Thymus (tissue), 11 donors: Measurements from ENCODE around the gene NUP62. TPM values are rescaled to one million over a fixed set of nuclear protein-coding genes. Genes with fewer than 3 reads are reported as not detected.

Source experiments
- DNase-seq, 9 donors: peaks; one replicate each; pipeline ENCODE4 v3.0.0-alpha.2; 2013; ENCODE audit warnings: low spot score in 9 of 9, low read depth in 6 of 9, missing footprints in 1 of 9
- H3K27ac ChIP-seq, 2 donors: one replicate each; pipeline ENCODE4 v1.5.1; 2013; ENCODE audit warnings: control low read depth in 1 of 2, low read depth in 1 of 2, low read length in 1 of 2, mild to moderate bottlenecking in 1 of 2, moderate library complexity in 1 of 2
- H3K27me3 ChIP-seq, 2 donors: one replicate each; pipeline ENCODE4 v1.5.1; 2013; ENCODE audit warnings: low read length in 1 of 2; ENCODE audit not compliant: control insufficient read depth in 2 of 2, insufficient read depth in 1 of 2
- H3K36me3 ChIP-seq, 2 donors: one replicate each; pipeline ENCODE4 v1.5.1; 2013; ENCODE audit warnings: low read length in 1 of 2, mild to moderate bottlenecking in 1 of 2, moderate library complexity in 1 of 2; ENCODE audit not compliant: control insufficient read depth in 2 of 2, insufficient read depth in 2 of 2
- H3K4me1 ChIP-seq, 2 donors: one replicate each; pipeline ENCODE4 v1.5.1; 2013; ENCODE audit warnings: low read length in 2 of 2; ENCODE audit not compliant: control insufficient read depth in 2 of 2, insufficient read depth in 2 of 2
- H3K4me3 ChIP-seq, 2 donors: one replicate each; pipeline ENCODE4 v1.5.1; 2013; ENCODE audit warnings: low read length in 2 of 2, control low read depth in 1 of 2, mild to moderate bottlenecking in 1 of 2
- H3K9me3 ChIP-seq, 2 donors: one replicate each; pipeline ENCODE4 v1.5.1; 2013; ENCODE audit warnings: low read length in 1 of 2, mild to moderate bottlenecking in 1 of 2; ENCODE audit not compliant: control insufficient read depth in 2 of 2, insufficient read depth in 1 of 2
- WGBS: extraction: QIAGEN DNeasy Blood & Tissue Kit; methylation state at CpG from one replicate; pipeline ENCODE4 v1.1.7; 2013; 5-methylcytosine and 5-hydroxymethylcytosine counted together
- polyA plus RNA-seq: library from polyadenylated mRNA; stranded (reverse); fragments of 200-250 nt; gene quantifications from one replicate; pipeline ENCODE4 v1.2.3, GENCODE V29; 2013
- total RNA-seq: library from RNA; stranded (reverse); fragments of 120-200 nt; gene quantifications from one replicate; pipeline ENCODE4 v1.2.4, GENCODE V29; 2013
- donor health status: healthy.

NUP62 gene
- total and polyA plus RNA-seq, 2 donors: 24.9 to 46.7 TPM

GRCh38 chr19:49877020-49877878 lies 52.1 kb downstream of the NUP62 start, which contains the start of the genes AKT1S1 and TBC1D17:
TSS of gene AKT1S1 (minus strand) at chr19:49877355. CDS start at chr19:49873295, 4,060 bp downstream.
TSS of gene TBC1D17 (plus strand) at chr19:49877702. CDS start at chr19:49877724, 22 bp downstream.
- WGBS: under 1% methylated on average over 61 of the region's 61 CpGs
- peaks cover 23 to 42% of the 10 kb centered on the region in 2 donors for H3K36me3 ChIP-seq

GRCh38 chr19:49876422-49877019 lies 52.8 kb downstream of the NUP62 start:
- WGBS: under 1% methylated on average over 46 of the region's 46 CpGs
- DNase-seq: peak; percentile 98 to 100 (median 98)
- Histone ChIP-seq H3K36me3 (peaks cover 16 to 38% of the 10 kb centered on the region in 2 donors), H3K4me3 (peak overlapping the region; percentile 74 to 89), H3K27ac (peak overlapping the region; percentile 99 to 100), H3K9me3 (peaks cover 0 to 5% of the 10 kb centered on the region in 2 donors), H3K4me1 (peaks cover 4 to 32% of the 10 kb centered on the region in 2 donors), H3K27me3 (no peaks in the 10 kb centered on the region)

More at GRCh38 chr19:49877020-49877878, 52.1 kb downstream of the NUP62 start, which contains the start of the genes AKT1S1 and TBC1D17:
- DNase-seq: peak; percentile 99 to 100 (median 100)
- Histone ChIP-seq H3K4me1 (peaks cover 4 to 28% of the 10 kb centered on the region in 2 donors), H3K9me3 (peaks cover 0 to 5% of the 10 kb centered on the region in 2 donors), H3K27me3 (no peaks in the 10 kb centered on the region), H3K27ac (peak within 1 kb of the TSS; percentile 99 to 100), H3K4me3 (peak within 1 kb of the TSS; percentile 74 to 89)

- H3K9me3 ChIP-seq: peaks cover 0 to 5% of the 10 kb centered on the region in 2 donors
- H3K4me1 ChIP-seq: peaks cover 4 to 32% of the 10 kb centered on the region in 2 donors
- under 1% methylated on average over 28 of the region's 28 CpGs for WGBS
- H3K27ac ChIP-seq: peak overlapping the region; percentile 97 to 100
- no peaks in the 10 kb centered on the region for H3K27me3 ChIP-seq
- peak in 3 of 9 donors; percentile 66 to 82 (median 72) for DNase-seq
- H3K36me3 ChIP-seq: peaks cover 15 to 32% of the 10 kb centered on the region in 2 donors
- peak overlapping the region; percentile 74 to 89 for H3K4me3 ChIP-seq
Observed at GRCh38 chr19:49875857-49876421, 53.4 kb downstream of the NUP62 start.

GRCh38 chr19:49875177-49875576 lies 54.1 kb downstream of the NUP62 start:
- no peaks in the 10 kb centered on the region for H3K27me3 ChIP-seq
- peak overlapping the region in 1 of 2 donors; percentile 74 for H3K4me3 ChIP-seq
- peaks cover 0 to 5% of the 10 kb centered on the region in 2 donors for H3K9me3 ChIP-seq
- 96% methylated on average over 4 of the region's 4 CpGs for WGBS
- peak overlapping the region in 1 of 2 donors; percentile 100 for H3K27ac ChIP-seq
- H3K36me3 ChIP-seq: peaks cover 9 to 25% of the 10 kb centered on the region in 2 donors
- peaks cover 9 to 40% of the 10 kb centered on the region in 2 donors for H3K4me1 ChIP-seq
- DNase-seq: no peak

DNA sequence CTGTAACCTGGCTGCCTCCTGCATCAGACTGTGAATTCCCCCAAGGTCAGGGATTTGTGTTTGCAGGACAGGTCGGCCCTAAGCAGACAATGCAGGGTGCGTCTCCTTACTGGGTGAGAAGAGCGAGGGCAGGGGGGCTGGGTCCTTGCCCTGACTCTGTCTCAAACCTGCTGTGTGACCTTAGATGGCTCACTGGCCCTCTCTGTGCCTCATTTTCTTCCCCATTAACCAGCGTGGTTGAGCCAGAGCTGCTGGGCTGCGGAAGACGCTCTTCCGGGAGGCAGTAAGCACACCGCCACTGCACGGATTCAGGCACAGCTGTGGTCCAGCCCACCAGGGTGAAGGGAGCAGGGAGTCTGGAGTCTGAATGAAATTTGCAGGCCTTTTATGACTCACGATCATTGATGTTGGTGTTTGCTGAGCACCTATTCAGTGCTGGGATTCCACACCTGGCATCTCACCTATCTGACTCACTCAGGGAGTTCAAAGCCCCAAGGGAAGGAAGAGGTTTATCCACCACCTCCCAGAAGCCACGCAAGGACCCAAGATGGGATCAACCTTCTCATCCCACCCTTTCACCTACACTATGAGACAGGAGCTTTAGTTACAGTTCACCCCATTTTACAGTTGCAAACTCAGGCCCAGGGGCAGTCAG lies 54.7 kb downstream of the NUP62 start:
- 97% methylated on average over 11 of the region's 11 CpGs for WGBS

DNA sequence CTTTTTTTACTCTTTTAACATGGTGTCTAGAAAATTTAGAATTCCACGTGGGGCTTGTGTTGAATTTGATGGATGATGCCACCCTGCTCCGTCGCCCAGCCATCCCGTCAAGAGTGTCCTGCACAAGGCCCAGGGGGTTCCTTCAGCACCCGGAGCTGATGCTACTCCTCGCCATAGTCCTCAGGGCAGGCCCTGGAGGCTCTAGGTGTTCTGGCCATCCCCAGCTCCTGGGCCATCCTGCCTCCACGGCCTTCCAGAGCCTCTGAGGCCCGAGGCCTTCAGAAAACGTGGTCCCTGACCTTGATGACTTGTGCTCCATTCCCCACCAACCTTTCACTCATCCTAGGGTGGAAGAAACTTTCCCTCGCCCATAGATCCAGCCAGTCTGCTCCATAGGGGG lies 55.5 kb downstream of the NUP62 start:
- Histone ChIP-seq H3K9me3 (peaks cover 0 to 5% of the 10 kb centered on the region in 2 donors), H3K4me1 (peaks cover 16 to 44% of the 10 kb centered on the region in 2 donors), H3K27me3 (no peaks in the 10 kb centered on the region), H3K36me3 (peaks cover 7 to 14% of the 10 kb centered on the region in 2 donors), H3K4me3 (no peak overlapping the region), H3K27ac (no peak overlapping the region)
- no peak for DNase-seq
- WGBS: 96% methylated on average over 10 of the region's 10 CpGs

More for the DNA sequence above, 54.7 kb downstream of the NUP62 start:
- DNase-seq: no peak
- Histone ChIP-seq H3K4me3 (no peak overlapping the region), H3K27me3 (no peaks in the 10 kb centered on the region), H3K4me1 (peaks cover 12 to 43% of the 10 kb centered on the region in 2 donors), H3K36me3 (peaks cover 7 to 20% of the 10 kb centered on the region in 2 donors), H3K27ac (no peak overlapping the region), H3K9me3 (peaks cover 0 to 5% of the 10 kb centered on the region in 2 donors)

- Histone ChIP-seq H3K36me3 (peaks cover 7 to 14% of the 10 kb centered on the region in 2 donors), H3K9me3 (peaks cover 0 to 6% of the 10 kb centered on the region in 2 donors), H3K4me3 (no peak overlapping the region), H3K4me1 (peaks cover 19 to 44% of the 10 kb centered on the region in 2 donors), H3K27me3 (no peaks in the 10 kb centered on the region), H3K27ac (peak overlapping the region in 1 of 2 donors; percentile 9)
- WGBS: 98% methylated on average over 29 of the region's 29 CpGs
- no peak for DNase-seq
Observed at GRCh38 chr19:49873129-49873521, 56.2 kb downstream of the NUP62 start.

DNA sequence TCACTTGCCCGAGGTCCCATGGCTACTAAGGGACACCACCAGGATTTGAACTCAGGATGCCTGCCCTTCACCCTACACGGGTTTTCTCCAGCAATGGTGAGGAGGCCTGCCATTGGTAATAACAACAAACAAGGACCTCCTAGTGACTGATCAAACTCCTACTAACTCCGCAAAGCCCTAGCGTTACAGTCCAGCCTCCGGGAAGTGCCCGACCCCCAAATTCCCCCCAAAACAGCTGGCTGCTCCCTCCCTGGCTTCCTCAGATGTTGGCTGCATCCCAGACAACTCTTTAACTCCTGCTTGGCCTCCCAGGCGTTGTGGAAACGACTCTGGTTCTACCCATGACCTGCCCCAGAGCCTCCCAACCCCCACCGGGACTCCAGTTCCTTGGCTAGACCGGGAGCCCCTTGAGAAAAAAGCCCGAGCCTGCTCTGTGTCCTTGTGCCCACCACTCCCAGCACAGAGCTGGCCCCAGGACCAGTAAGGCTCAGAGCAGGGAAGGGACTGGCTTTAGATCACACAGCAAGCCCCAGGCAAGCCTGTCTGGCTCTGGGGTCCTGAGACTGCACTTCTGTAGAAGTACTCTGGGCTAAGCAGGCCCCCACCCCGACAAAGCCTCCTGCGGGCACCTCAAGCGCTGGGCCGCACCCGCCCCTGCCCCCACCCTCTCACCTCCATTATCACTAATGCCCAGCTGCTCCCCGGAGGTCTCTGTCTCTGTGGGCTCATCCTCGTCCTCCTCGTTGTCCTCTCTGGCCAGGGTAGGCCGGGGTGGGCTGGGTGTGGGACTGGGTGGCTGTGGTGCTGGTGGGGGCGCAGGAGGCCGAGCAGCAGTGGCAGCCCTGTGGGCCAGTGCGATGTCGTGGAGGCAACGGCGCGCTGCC lies 56.8 kb downstream of the NUP62 start:
- H3K36me3 ChIP-seq: peaks cover 7 to 14% of the 10 kb centered on the region in 2 donors
- peaks cover 0 to 4% of the 10 kb centered on the region in 2 donors for H3K9me3 ChIP-seq
- no peaks in the 10 kb centered on the region for H3K27me3 ChIP-seq
- 97% methylated on average over 27 of the region's 27 CpGs for WGBS
- no peak for DNase-seq
- H3K4me1 ChIP-seq: peaks cover 18 to 48% of the 10 kb centered on the region in 2 donors
- H3K27ac ChIP-seq: no peak overlapping the region
- H3K4me3 ChIP-seq: no peak overlapping the region
